Neural cell (in vitro differentiated cells): ENCODE measurements around the gene CDC16.

Experiments
- CTCF ChIP-seq: fragments of 450-650 bp; IDR thresholded peaks from 2 replicates; pipeline ENCODE4 v1.5.1; 2014; ENCODE audit warnings: antibody characterized with exemption, mild to moderate bottlenecking, moderate library complexity; ENCODE audit not compliant: poor library complexity, severe bottlenecking
- MXI1 ChIP-seq: fragments of 450-650 bp; conservative IDR thresholded peaks from 2 replicates; pipeline ENCODE4 v1.6.1; 2014; ENCODE audit warnings: antibody characterized with exemption, mild to moderate bottlenecking; ENCODE audit not compliant: poor library complexity, severe bottlenecking

DNA sequence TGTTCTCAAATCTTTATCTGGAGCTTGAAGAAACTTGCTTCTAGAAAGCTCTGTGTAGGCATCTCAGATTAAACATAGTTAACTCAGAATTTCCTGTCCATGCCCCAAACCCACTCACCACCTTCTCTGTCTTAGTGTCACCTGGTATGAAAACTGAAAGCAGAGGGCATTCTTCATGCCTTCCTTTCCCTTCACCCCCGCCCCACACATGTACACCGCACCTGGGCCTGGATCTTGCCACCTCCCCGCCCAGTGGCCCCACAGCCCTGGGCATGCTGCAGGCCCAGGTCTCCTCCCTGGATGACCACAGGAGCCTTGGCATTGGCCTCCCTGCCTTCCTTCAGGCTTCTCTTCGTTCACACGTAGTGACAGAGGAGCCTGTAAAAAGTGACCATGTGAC is 39.8 kb upstream of the CDC16 start:
- TF ChIP-seq CTCF = no peak
- TF ChIP-seq MXI1 = no peak
